ENCODE measurements around the gene ZBTB40.

DNA sequence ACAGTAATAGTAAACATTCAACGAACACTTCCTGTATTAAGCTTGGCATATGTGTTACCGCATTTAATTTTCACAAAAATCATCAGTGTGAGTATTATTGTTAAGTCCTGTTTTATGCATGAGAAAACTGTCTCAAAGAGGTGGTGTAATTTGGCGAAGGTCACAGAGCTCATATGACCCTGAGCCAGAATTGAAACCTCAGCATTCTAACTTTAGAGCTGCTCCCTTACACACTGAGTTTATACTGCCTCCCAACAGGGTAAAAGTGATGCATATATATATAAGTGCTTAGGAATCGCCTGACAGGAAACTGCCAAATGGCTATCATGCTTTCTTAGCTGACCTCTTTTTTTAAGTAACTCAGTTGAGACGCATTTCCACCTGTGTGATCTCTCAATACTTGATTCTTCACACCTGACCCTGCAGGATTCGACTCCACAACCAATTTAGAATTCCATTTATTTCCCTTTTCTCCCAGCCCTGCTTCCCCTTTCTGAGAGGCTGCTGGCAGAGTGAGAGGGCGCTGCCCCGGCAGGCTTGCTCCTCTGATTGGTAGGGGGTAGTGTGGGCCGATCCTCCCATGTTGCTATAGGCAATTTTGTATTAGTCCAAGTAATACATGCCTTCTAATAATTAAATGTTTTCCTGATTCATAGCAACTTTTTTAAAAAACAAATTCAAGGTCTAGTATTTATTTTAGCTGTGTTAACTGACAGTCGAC is 40.5 kb downstream of the ZBTB40 start:
- TF ChIP-seq, protein P1, sequence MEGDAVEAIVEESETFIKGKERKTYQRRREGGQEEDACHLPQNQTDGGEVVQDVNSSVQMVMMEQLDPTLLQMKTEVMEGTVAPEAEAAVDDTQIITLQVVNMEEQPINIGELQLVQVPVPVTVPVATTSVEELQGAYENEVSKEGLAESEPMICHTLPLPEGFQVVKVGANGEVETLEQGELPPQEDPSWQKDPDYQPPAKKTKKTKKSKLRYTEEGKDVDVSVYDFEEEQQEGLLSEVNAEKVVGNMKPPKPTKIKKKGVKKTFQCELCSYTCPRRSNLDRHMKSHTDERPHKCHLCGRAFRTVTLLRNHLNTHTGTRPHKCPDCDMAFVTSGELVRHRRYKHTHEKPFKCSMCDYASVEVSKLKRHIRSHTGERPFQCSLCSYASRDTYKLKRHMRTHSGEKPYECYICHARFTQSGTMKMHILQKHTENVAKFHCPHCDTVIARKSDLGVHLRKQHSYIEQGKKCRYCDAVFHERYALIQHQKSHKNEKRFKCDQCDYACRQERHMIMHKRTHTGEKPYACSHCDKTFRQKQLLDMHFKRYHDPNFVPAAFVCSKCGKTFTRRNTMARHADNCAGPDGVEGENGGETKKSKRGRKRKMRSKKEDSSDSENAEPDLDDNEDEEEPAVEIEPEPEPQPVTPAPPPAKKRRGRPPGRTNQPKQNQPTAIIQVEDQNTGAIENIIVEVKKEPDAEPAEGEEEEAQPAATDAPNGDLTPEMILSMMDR (IDR thresholded peaks at IDR 0.05) = no peak
- no peak for TF ChIP-seq POLR2A (IDR thresholded peaks at IDR 0.05)

Measured in esophagus squamous epithelium (tissue), 4 donors.